Right renal pelvis (tissue), 4 donors: ENCODE measurements around the gene SSC5D. TPM values are rescaled to one million over a fixed set of nuclear protein-coding genes. Genes with fewer than 3 reads are reported as not detected.

Experiments
- DNase-seq, 4 donors: peaks; one replicate each; pipeline ENCODE4 v3.0.0-alpha.2; 2013; ENCODE audit warnings: low read depth in 4 of 4, low spot score in 3 of 4, missing footprints in 1 of 4
- polyA plus RNA-seq, 4 donors: library from polyadenylated mRNA; unstranded; fragments of 120-200 nt; gene quantifications; one replicate each; pipeline ENCODE4 v1.2.1, GENCODE V29; 2013; ENCODE audit not compliant: insufficient read length in 4 of 4

Gene SSC5D
- polyA plus RNA-seq, 4 donors: 1.6 to 2.9 (median 2.3) TPM

GRCh38 chr19:55552206-55552605, 64.0 kb downstream of the SSC5D start:
- DNase-seq: no peak

GRCh38 chr19:55552620-55553019, 64.4 kb downstream of the SSC5D start:
- DNase-seq: no peak

GRCh38 chr19:55553217-55554182, 65.3 kb downstream of the SSC5D start:
- DNase-seq: no peak

GRCh38 chr19:55554302-55554701, 66.1 kb downstream of the SSC5D start:
- no peak for DNase-seq

- no peak for DNase-seq
Measured at GRCh38 chr19:55554741-55555152, 66.5 kb downstream of the SSC5D start.

- no peak for DNase-seq
Measured at GRCh38 chr19:55559684-55560083, 71.4 kb downstream of the SSC5D start.

- no peak for DNase-seq
Measured at GRCh38 chr19:55563261-55563690, 75.0 kb downstream of the SSC5D start.

GRCh38 chr19:55566823-55567222, 78.6 kb downstream of the SSC5D start:
- no peak for DNase-seq

GRCh38 chr19:55567708-55568328, 79.6 kb downstream of the SSC5D start:
- no peak for DNase-seq

Other genes starting within 250 kb of the SSC5D start
- gene PPP6R1, start 229.4 kb upstream of the SSC5D start, polyA plus RNA-seq: 10 to 100 TPM; 38.9 to 50.9 (median 44.2) TPM
- 10 to 100 TPM; 25.7 to 47.7 (median 29.7) TPM for gene HSPBP1, start 208.3 kb upstream of the SSC5D start, polyA plus RNA-seq
- gene BRSK1, start 204.4 kb upstream of the SSC5D start, polyA plus RNA-seq: 10 to 100 TPM; 14.1 to 16.7 (median 16.2) TPM
- 1 to 10 TPM in 3 of 4 donors, under 1 TPM in 1; 0.72 to 1.6 (median 1.4) TPM for gene TMEM150B, start 163.1 kb upstream of the SSC5D start, polyA plus RNA-seq
- gene KMT5C, start 148.6 kb upstream of the SSC5D start, polyA plus RNA-seq: 10 to 100 TPM; 14.0 to 25.5 (median 16.9) TPM
- gene COX6B2, start 133.7 kb upstream of the SSC5D start, polyA plus RNA-seq: 1 to 10 TPM in 1 of 4 donors, under 1 TPM in 3; 0.45 to 1.5 (median 0.72) TPM
- under 1 TPM; 0.10 to 0.25 (median 0.16) TPM for gene GARIN5B, start 125.2 kb upstream of the SSC5D start, polyA plus RNA-seq
- 1 to 10 TPM; 1.0 to 1.8 (median 1.5) TPM for gene IL11, start 118.0 kb upstream of the SSC5D start, polyA plus RNA-seq
- under 1 TPM in 2 of 4 donors, not detected in 2; 0.47 to 0.56 TPM for gene TMEM190, start 111.6 kb upstream of the SSC5D start, polyA plus RNA-seq
- 1 to 10 TPM in 1 of 4 donors, under 1 TPM in 3; 0.22 to 1.6 (median 0.62) TPM for gene TMEM238, start 104.1 kb upstream of the SSC5D start, polyA plus RNA-seq
- gene RPL28, start 102.5 kb upstream of the SSC5D start, polyA plus RNA-seq: 1,000 to 10,000 TPM in 1 of 4 donors, 100 to 1,000 TPM in 3; 895 to 1,455 (median 919) TPM
- 10 to 100 TPM; 42.6 to 69.0 (median 48.9) TPM for gene UBE2S, start 80.6 kb upstream of the SSC5D start, polyA plus RNA-seq
- gene SHISA7, start 45.1 kb upstream of the SSC5D start, polyA plus RNA-seq: under 1 TPM; 0.10 to 0.14 (median 0.13) TPM
- 10 to 100 TPM; 35.2 to 54.6 (median 38.7) TPM for gene ISOC2, start 26.8 kb upstream of the SSC5D start, polyA plus RNA-seq
- gene C19orf85, start 23.7 kb upstream of the SSC5D start, polyA plus RNA-seq: not detected
- 1 to 10 TPM; 3.2 to 5.4 (median 3.6) TPM for gene ZNF628, start 11.8 kb upstream of the SSC5D start, polyA plus RNA-seq
- 10 to 100 TPM; 43.6 to 68.7 (median 51.3) TPM for gene NAT14, start 3.2 kb upstream of the SSC5D start, polyA plus RNA-seq
- gene SBK2, start 48.7 kb downstream of the SSC5D start, polyA plus RNA-seq: under 1 TPM; 0.62 to 0.97 (median 0.67) TPM
- gene SBK3, start 57.1 kb downstream of the SSC5D start, polyA plus RNA-seq: under 1 TPM in 2 of 4 donors, not detected in 2; 0.13 to 0.28 TPM
- gene ZNF579, start 92.4 kb downstream of the SSC5D start, polyA plus RNA-seq: 10 to 100 TPM; 14.4 to 21.1 (median 18.3) TPM
- gene FIZ1, start 111.1 kb downstream of the SSC5D start, polyA plus RNA-seq: 10 to 100 TPM; 19.6 to 23.0 (median 20.3) TPM
- gene ZNF524, start 111.9 kb downstream of the SSC5D start, polyA plus RNA-seq: 10 to 100 TPM in 1 of 4 donors, 1 to 10 TPM in 3; 7.7 to 12.0 (median 8.8) TPM
- gene ZNF865, start 117.2 kb downstream of the SSC5D start, polyA plus RNA-seq: 10 to 100 TPM in 1 of 4 donors, 1 to 10 TPM in 3; 7.3 to 12.7 (median 7.8) TPM
- 10 to 100 TPM in 3 of 4 donors, 1 to 10 TPM in 1; 9.2 to 13.5 (median 11.2) TPM for gene ZNF784, start 136.1 kb downstream of the SSC5D start, polyA plus RNA-seq
- 10 to 100 TPM; 37.9 to 49.7 (median 43.6) TPM for gene ZNF580, start 152.6 kb downstream of the SSC5D start, polyA plus RNA-seq
- gene ZNF581, start 155.2 kb downstream of the SSC5D start, polyA plus RNA-seq: 10 to 100 TPM; 24.0 to 35.7 (median 25.6) TPM
- 10 to 100 TPM; 19.5 to 26.7 (median 21.3) TPM for gene CCDC106, start 159.8 kb downstream of the SSC5D start, polyA plus RNA-seq
- 100 to 1,000 TPM; 178 to 218 (median 182) TPM for gene U2AF2, start 166.6 kb downstream of the SSC5D start, polyA plus RNA-seq
- 100 to 1,000 TPM in 3 of 4 donors, 10 to 100 TPM in 1; 90.2 to 163 (median 102) TPM for gene EPN1, start 186.8 kb downstream of the SSC5D start, polyA plus RNA-seq
- under 1 TPM in 1 of 4 donors, not detected in 3; 0.05 TPM for gene NLRP9, start 250.0 kb downstream of the SSC5D start, polyA plus RNA-seq